ENCODE measurements around the gene MAPK9. TPM values are rescaled to one million over a fixed set of nuclear protein-coding genes. Genes with fewer than 3 reads are reported as not detected.

Gene MAPK9
- total RNA-seq, 1 experiment from 2014 or later: 43.4 TPM

- TF ChIP-seq ELF1 (IDR thresholded peaks at IDR 0.05; ENCODE audit: borderline replicate concordance, low read depth): no peak
These were observed 56.0 kb downstream of the MAPK9 start (continued) for GRCh38 chr5:180235846-180236245.

- H3K4me2 ChIP-seq (ENCODE audit: low read length): no peak overlapping the region
- no peaks in the 10 kb centered on the region for H3K79me2 ChIP-seq (ENCODE audit: insufficient read depth, low read length)
- no peak overlapping the region for H3K4me3 ChIP-seq (replicated peaks in 1 of 2; ENCODE audit: low read depth in 1 of 2, low read length in 2 of 2)
- no peaks in the 10 kb centered on the region for H3K9me3 ChIP-seq (ENCODE audit: control insufficient read depth in 1 of 2, insufficient read depth in 1 of 2, low read depth in 1 of 2, low read length in 2 of 2)
- no peak for TF ChIP-seq TCF7L2 (IDR thresholded peaks at IDR 0.05; ENCODE audit: borderline replicate concordance, extremely low read depth, insufficient read depth, insufficient read length)
- TF ChIP-seq ATF3 (IDR thresholded peaks at IDR 0.05): no peak
- no peak for TF ChIP-seq POLR2AphosphoS5 (IDR thresholded peaks at IDR 0.05; ENCODE audit: low read depth, low read length)
- TF ChIP-seq JUND (IDR thresholded peaks at IDR 0.05): no peak
- H4K20me1 ChIP-seq (ENCODE audit: insufficient read depth): no peaks in the 10 kb centered on the region
- intact Hi-C loops (cut with micrococcal nuclease): no loop called here
- POLR2A ChIA-PET: no interaction called here
- H3K9ac ChIP-seq (ENCODE audit: low read length): no peak overlapping the region
- CTCF ChIA-PET: interaction anchor here (0.8 kb wide), 1 partner anchor 94 kb away, joined by 3 read pairs; no protein-coding TSS in a partner anchor
- no peaks in the 10 kb centered on the region for H3K27me3 ChIP-seq (ENCODE audit: insufficient read depth, low read length)
- H2AFZ ChIP-seq (ENCODE audit: low read depth, low read length, poor library complexity, severe bottlenecking): no peak overlapping the region
- H3K9me2 ChIP-seq (ENCODE audit: insufficient read depth): no peaks in the 10 kb centered on the region
- no peak overlapping the region for H3K27ac ChIP-seq (ENCODE audit: low read depth, low read length)
- ATAC-seq (no peak), DNase-seq (ENCODE audit: low read depth, low spot score) (no peak)
- no peaks in the 10 kb centered on the region; a peak in 1 of 4 replicates for H3K4me1 ChIP-seq (ENCODE audit: control insufficient read depth in 1 of 2, insufficient read depth in 2 of 2, low read length in 2 of 2)
- peaks cover 0 to 13% of the 10 kb centered on the region in 2 experiments; a peak in 3 of 4 replicates for H3K36me3 ChIP-seq (ENCODE audit: control insufficient read depth in 1 of 2, insufficient read depth in 2 of 2, low read length in 2 of 2)
- RAD21 ChIA-PET (ENCODE audit: low non-redundant PET in 1 of 2, low total read pairs in 2 of 2, uncharacterized antibody in 2 of 2, unreplicated experiment in 2 of 2): no interaction called here
- no TSS peak for BruUV-seq (replicated peaks)
These were observed 56.8 kb downstream of the MAPK9 start for GRCh38 chr5:180235077-180235476.

- ChIA-PET CTCF (no interaction called here), POLR2A (no interaction called here), RAD21 (ENCODE audit: low non-redundant PET in 1 of 2, low total read pairs in 2 of 2, uncharacterized antibody in 2 of 2, unreplicated experiment in 2 of 2) (no interaction called here)
- no peak overlapping the region for H3K4me3 ChIP-seq (replicated peaks in 1 of 2; ENCODE audit: low read depth in 1 of 2, low read length in 2 of 2)
- no peaks in the 10 kb centered on the region for H3K27me3 ChIP-seq (ENCODE audit: insufficient read depth, low read length)
- H3K4me1 ChIP-seq (ENCODE audit: control insufficient read depth in 1 of 2, insufficient read depth in 2 of 2, low read length in 2 of 2): no peaks in the 10 kb centered on the region; a peak in 1 of 4 replicates
- no peaks in the 10 kb centered on the region for H3K9me2 ChIP-seq (ENCODE audit: insufficient read depth)
- H3K27ac ChIP-seq (ENCODE audit: low read depth, low read length): no peak overlapping the region
- H4K20me1 ChIP-seq (ENCODE audit: insufficient read depth): no peaks in the 10 kb centered on the region
- no peak for DNase-seq (ENCODE audit: low read depth, low spot score)
- BruUV-seq (replicated peaks): no TSS peak
- no peak overlapping the region for H2AFZ ChIP-seq (ENCODE audit: low read depth, low read length, poor library complexity, severe bottlenecking)
- no peak overlapping the region for H3K9ac ChIP-seq (ENCODE audit: low read length)
- no peak for ATAC-seq
- H3K79me2 ChIP-seq (ENCODE audit: insufficient read depth, low read length): no peaks in the 10 kb centered on the region
- intact Hi-C loops (cut with micrococcal nuclease): no loop called here
- no peaks in the 10 kb centered on the region for H3K9me3 ChIP-seq (ENCODE audit: control insufficient read depth in 1 of 2, insufficient read depth in 1 of 2, low read depth in 1 of 2, low read length in 2 of 2)
- H3K36me3 ChIP-seq (ENCODE audit: control insufficient read depth in 1 of 2, insufficient read depth in 2 of 2, low read length in 2 of 2): peaks cover 0 to 11% of the 10 kb centered on the region in 2 experiments; a peak in 3 of 4 replicates
- H3K4me2 ChIP-seq (ENCODE audit: low read length): no peak overlapping the region
- TF ChIP-seq EZH2 (IDR thresholded peaks at IDR 0.05): no peak
- no peak for TF ChIP-seq JUND (IDR thresholded peaks at IDR 0.05)
- TF ChIP-seq FOSL1 (IDR thresholded peaks at IDR 0.05; ENCODE audit: low read depth): no peak
- no peak for TF ChIP-seq CBX3 (IDR thresholded peaks at IDR 0.05; ENCODE audit: low read depth)
- no peak for TF ChIP-seq POLR2AphosphoS5 (IDR thresholded peaks at IDR 0.05; ENCODE audit: low read depth, low read length)
- TF ChIP-seq ZNF274 (IDR thresholded peaks at IDR 0.05; ENCODE audit: low read depth, low read length): no peak
- TF ChIP-seq EZH2phosphoT487 (IDR thresholded peaks at IDR 0.05; ENCODE audit: borderline replicate concordance): no peak
- TF ChIP-seq YY1 (IDR thresholded peaks at IDR 0.05; ENCODE audit: extremely low read depth, insufficient replicate concordance, low read depth, low read length): no peak
- no peak for TF ChIP-seq SRF (IDR thresholded peaks at IDR 0.05; ENCODE audit: low read depth)
These were observed 57.6 kb downstream of the MAPK9 start for GRCh38 chr5:180234271-180234670.

Measured in HCT116 (cell line).